IMR-90 (cell line): ENCODE results near the gene RAP2A. TPM values are rescaled to one million over a fixed set of nuclear protein-coding genes. Genes with fewer than 3 reads are reported as not detected.

Experiments used
- ATAC-seq: fragments of 200-7000 bp; cut with Tn5 transposase; 2 replicates; pipeline ENCODE4 v1.9.1; 2020; ENCODE audit warnings: low read depth, mild to moderate bottlenecking, moderate library complexity
- BruUV-seq: library from RNA; stranded (reverse); fragments of 400-500 nt; replicated peaks from 2 replicates; lab custom pipeline; 2021; lab: Mats Ljungman, UMichigan
- CTCF ChIA-PET: fragments of 300-600 bp; formaldehyde crosslinking; extraction: SDS; loops from one replicate; lab custom pipeline; 2021; ENCODE audit warnings: antibody characterized with exemption; lab: Yijun Ruan, JAX
- POLR2A ChIA-PET: fragments of 300-600 bp; sonication (Branson Sonifier 250); formaldehyde crosslinking; loops from one replicate; lab custom pipeline; 2022; ENCODE audit warnings: antibody characterized with exemption; ENCODE audit not compliant: unreplicated experiment; lab: Charles Lee
- DNase-seq: peaks from one replicate; pipeline ENCODE4 v3.0.0; 2013
- H2AFZ ChIP-seq: replicated peaks from 2 replicates; pipeline ENCODE3; 2013; ENCODE audit warnings: low read length, mild to moderate bottlenecking; ENCODE audit not compliant: poor library complexity
- H2AK5ac ChIP-seq: 2 replicates; pipeline ENCODE4 v1.6.1; 2013; ENCODE audit warnings: low read depth, low read length, inconsistent platforms
- H2AK9ac ChIP-seq: replicated peaks from 2 replicates; pipeline ENCODE3; 2013; ENCODE audit warnings: mild to moderate bottlenecking, low read depth, low read length, moderate library complexity; ENCODE audit not compliant: poor library complexity
- H2BK120ac ChIP-seq: 2 replicates; pipeline ENCODE4 v1.6.1; 2013; ENCODE audit warnings: low read depth, low read length, inconsistent platforms
- H2BK15ac ChIP-seq: 3 replicates; pipeline ENCODE4 v1.6.1; 2013; ENCODE audit warnings: low read depth, low read length, inconsistent platforms
- H2BK20ac ChIP-seq: 2 replicates; pipeline ENCODE4 v1.6.1; 2013; ENCODE audit warnings: low read depth, mild to moderate bottlenecking, inconsistent platforms, low read length, moderate library complexity
- H2BK5ac ChIP-seq: 2 replicates; pipeline ENCODE4 v1.6.1; 2013; ENCODE audit warnings: mild to moderate bottlenecking, low read depth, low read length, inconsistent platforms; ENCODE audit not compliant: poor library complexity, severe bottlenecking
- H3K14ac ChIP-seq: replicated peaks from 2 replicates; pipeline ENCODE4 v1.6.1; 2013; ENCODE audit warnings: low read depth, low read length, inconsistent platforms
- H3K18ac ChIP-seq: 2 replicates; pipeline ENCODE4 v1.6.1; 2013; ENCODE audit warnings: low read depth, low read length, control low read depth
- H3K23ac ChIP-seq: 2 replicates; pipeline ENCODE4 v1.6.1; 2013; ENCODE audit warnings: low read depth, low read length, inconsistent platforms
- H3K27ac ChIP-seq: 2 replicates; pipeline ENCODE4 v1.5.1; 2013; ENCODE audit warnings: mild to moderate bottlenecking, control low read depth, low read length; ENCODE audit not compliant: insufficient read depth
- H3K27me3 ChIP-seq: 2 replicates; pipeline ENCODE4 v1.6.1; 2013; ENCODE audit warnings: low read length; ENCODE audit not compliant: control insufficient read depth, insufficient read depth
- H3K36me3 ChIP-seq: 2 replicates; pipeline ENCODE4 v1.6.1; 2013; ENCODE audit warnings: low read length, mixed read lengths; ENCODE audit not compliant: control insufficient read depth, insufficient read depth
- H3K4ac ChIP-seq: 2 replicates; pipeline ENCODE4 v1.6.1; 2013; ENCODE audit warnings: low read depth, low read length, inconsistent platforms
- H3K4me1 ChIP-seq: 2 replicates; pipeline ENCODE4 v1.6.1; 2013; ENCODE audit warnings: low read length, mixed read lengths; ENCODE audit not compliant: control insufficient read depth, insufficient read depth
- H3K4me2 ChIP-seq: 2 replicates; pipeline ENCODE4 v1.6.1; 2013; ENCODE audit warnings: low read depth, mild to moderate bottlenecking, control low read depth, low read length, moderate library complexity
- H3K4me3 ChIP-seq: 2 replicates; pipeline ENCODE4 v1.5.1; 2013; ENCODE audit warnings: low read depth, mild to moderate bottlenecking, control low read depth, low read length, moderate library complexity; ENCODE audit not compliant: insufficient read depth
- H3K56ac ChIP-seq: 2 replicates; pipeline ENCODE4 v1.6.1; 2013; ENCODE audit warnings: low read length, inconsistent platforms; ENCODE audit not compliant: insufficient read depth; ENCODE audit errors: extremely low read depth
- H3K79me1 ChIP-seq, 2 experiments: 2 replicates each; pipeline ENCODE4 v1.6.1; 2013; ENCODE audit warnings: low read length in 2 of 2, inconsistent platforms in 1 of 2, low read depth in 1 of 2
- H3K9ac ChIP-seq: 2 replicates; pipeline ENCODE4 v1.6.1; 2013; ENCODE audit warnings: low read depth, low read length, control low read depth
- H3K9me1 ChIP-seq: 2 replicates; pipeline ENCODE4 v1.6.1; 2013; ENCODE audit warnings: low read length, inconsistent platforms; ENCODE audit not compliant: insufficient read depth
- H3K9me3 ChIP-seq: 2 replicates; pipeline ENCODE4 v1.6.1; 2013; ENCODE audit warnings: low read length; ENCODE audit not compliant: control insufficient read depth, insufficient read depth
- H4K20me1 ChIP-seq: 2 replicates; pipeline ENCODE4 v1.6.1; 2013; ENCODE audit warnings: low read length, inconsistent platforms; ENCODE audit not compliant: insufficient read depth
- H4K5ac ChIP-seq: 2 replicates; pipeline ENCODE4 v1.6.1; 2013; ENCODE audit warnings: mild to moderate bottlenecking, low read depth, low read length, control low read depth
- H4K8ac ChIP-seq, 2 experiments: 2 replicates each; pipeline ENCODE4 v1.6.1; 2013; ENCODE audit warnings: low read depth in 2 of 2, low read length in 2 of 2, control low read depth in 1 of 2, inconsistent platforms in 1 of 2
- H4K91ac ChIP-seq: 2 replicates; pipeline ENCODE4 v1.6.1; 2013; ENCODE audit warnings: low read depth, low read length, inconsistent platforms; ENCODE audit not compliant: insufficient read depth
- BHLHE40 ChIP-seq: fragments of 150-350 bp; IDR thresholded peaks from 2 replicates; pipeline ENCODE4 v1.6.1; 2016; ENCODE audit warnings: mild to moderate bottlenecking, low read depth, low read length
- CEBPB ChIP-seq: IDR thresholded peaks from 2 replicates; pipeline ENCODE4 v1.6.1; 2012; ENCODE audit warnings: low read depth, low read length, improper control_type of control experiment
- CHD1 ChIP-seq: IDR thresholded peaks from 2 replicates; pipeline ENCODE4 v1.6.1; 2012; ENCODE audit warnings: low read depth, low read length, improper control_type of control experiment
- CTCF ChIP-seq: conservative IDR thresholded peaks from 2 replicates; pipeline ENCODE4 v1.5.1; 2012; ENCODE audit warnings: mild to moderate bottlenecking, low read depth, low read length, improper control_type of control experiment
- ELK1 ChIP-seq: fragments of 150-350 bp; IDR thresholded peaks from 2 replicates; pipeline ENCODE4 v1.6.1; 2016; ENCODE audit warnings: low read depth, mild to moderate bottlenecking, low read length, moderate library complexity, borderline replicate concordance
- FOS ChIP-seq: fragments of 150-350 bp; IDR thresholded peaks from 2 replicates; pipeline ENCODE4 v1.6.1; 2016; ENCODE audit warnings: low read depth, low read length
- MAFK ChIP-seq: IDR thresholded peaks from 2 replicates; pipeline ENCODE4 v1.6.1; 2012; ENCODE audit warnings: low read depth, low read length, improper control_type of control experiment
- MAZ ChIP-seq: IDR thresholded peaks from 2 replicates; pipeline ENCODE4 v1.6.1; 2012; ENCODE audit warnings: low read depth, mild to moderate bottlenecking, low read length, improper control_type of control experiment, moderate library complexity, borderline replicate concordance
- MXI1 ChIP-seq: IDR thresholded peaks from 2 replicates; pipeline ENCODE4 v1.6.1; 2012; ENCODE audit warnings: low read depth, mild to moderate bottlenecking, low read length, moderate library complexity, borderline replicate concordance
- NFE2L2 ChIP-seq: fragments of 150-350 bp; IDR thresholded peaks from 2 replicates; pipeline ENCODE4 v1.6.1; 2016; ENCODE audit warnings: low read depth, mild to moderate bottlenecking, low read length
- POLR2A ChIP-seq: IDR thresholded peaks from 2 replicates; pipeline ENCODE4 v1.6.1; 2012; ENCODE audit warnings: mild to moderate bottlenecking, low read depth, low read length
- RAD21 ChIP-seq: IDR thresholded peaks from 2 replicates; pipeline ENCODE4 v1.6.1; 2012; ENCODE audit warnings: low read length, improper control_type of control experiment
- RCOR1 ChIP-seq: IDR thresholded peaks from 2 replicates; pipeline ENCODE4 v1.6.1; 2012; ENCODE audit warnings: mild to moderate bottlenecking, low read length, improper control_type of control experiment; ENCODE audit not compliant: insufficient replicate concordance
- RFX5 ChIP-seq: IDR thresholded peaks from 2 replicates; pipeline ENCODE4 v1.8.0; 2012; ENCODE audit warnings: low read depth, mild to moderate bottlenecking, low read length, moderate library complexity
- SMC3 ChIP-seq: fragments of 150-350 bp; IDR thresholded peaks from 2 replicates; pipeline ENCODE4 v1.6.1; 2016; ENCODE audit warnings: low read depth, mild to moderate bottlenecking, antibody characterized with exemption, low read length, moderate library complexity
- USF2 ChIP-seq: fragments of 150-350 bp; IDR thresholded peaks from 2 replicates; pipeline ENCODE4 v1.6.1; 2017; ENCODE audit warnings: mild to moderate bottlenecking, antibody characterized with exemption, low read length, low read depth
- WGBS, 2 experiments: methylation state at CpG; one replicate each; pipeline versions ENCODE4 v1.1.5 to v1.1.7; 2013; ENCODE audit warnings: missing lambda C conversion rate in 2 of 2; ENCODE audit not compliant: insufficient read length in 1 of 2; ENCODE audit errors: extremely low coverage in 2 of 2; 5-methylcytosine and 5-hydroxymethylcytosine counted together
- dilution Hi-C: fragments of 300-500 bp; cut with HindIII; formaldehyde crosslinking; loops from one replicate; pipeline ENCODE4 v1.14.3; 2018; ENCODE audit warnings: low sequenced_read_pairs; ENCODE audit not compliant: unreplicated experiment
- in situ Hi-C: fragments of 300-500 bp; cut with MboI; formaldehyde crosslinking; loops from 3 replicates; pipeline ENCODE4 v1.14.3; 2019; ENCODE audit warnings: low sequenced_read_pairs, inconsistent platforms, mixed read lengths
- intact Hi-C: fragments of 100-400 bp; cut with micrococcal nuclease; formaldehyde crosslinking; loops from 2 replicates; pipeline ENCODE4 v1.10.0; 2022
- polyA plus RNA-seq, 3 experiments: library from polyadenylated mRNA; depleted of rRNA; stranded (reverse); fragments of >200 nt; gene quantifications; 2 replicates each; pipeline ENCODE4 v1.2.3, GENCODE V29; 2012; ENCODE audit warnings: low replicate concordance in 1 of 3
- total RNA-seq: library from RNA; depleted of rRNA; stranded (reverse); fragments of >200 nt; gene quantifications from 2 replicates; pipeline ENCODE4 v1.2.3, GENCODE V29; 2012

RAP2A gene
- total and polyA plus RNA-seq, 2 of the 4 experiments (the other 2 are of a cell fraction), result 6.4 to 21.0 TPM

GRCh38 chr13:97437729-97438128 is 3.8 kb downstream of the RAP2A start:
- Histone ChIP-seq H3K9me1 (peaks cover 5% of the 10 kb centered on the region; the same call in 1 of the 2 replicates), H3K4ac (no peak overlapping the region), H4K20me1 (peaks cover 13% of the 10 kb centered on the region), H2BK120ac (no peak overlapping the region), H3K23ac (no peak overlapping the region), H3K4me2 (no peak overlapping the region), H2AK9ac (no peak overlapping the region), H3K14ac (no peak overlapping the region), H3K79me1 (peaks cover 19 to 43% of the 10 kb centered on the region in 2 experiments), H3K36me3 (no peaks in the 10 kb centered on the region), H3K9ac (no peak overlapping the region), H3K9me3 (no peaks in the 10 kb centered on the region), H2BK5ac (no peak overlapping the region), H3K27me3 (no peaks in the 10 kb centered on the region), H3K27ac (no peak overlapping the region), H4K8ac (no peak overlapping the region), H4K91ac (no peak overlapping the region), H4K5ac (no peak overlapping the region), H3K18ac (no peak overlapping the region), H3K56ac (no peak overlapping the region), H2AK5ac (no peak overlapping the region), H2AFZ (no peak overlapping the region), H2BK15ac (no peak overlapping the region), H2BK20ac (no peak overlapping the region), H3K4me3 (no peak overlapping the region), H3K4me1 (peaks cover 2% of the 10 kb centered on the region; the same call in 1 of the 2 replicates)
- WGBS, 2 experiments, result no CpG with 5 or more reads among the region's 2 CpGs
- no TSS peak for BruUV-seq
- dilution Hi-C loops (no loop called here), in situ Hi-C loops (no loop called here), intact Hi-C loops (loop anchor here (5.0 to 10.0 kb wide), 2 partner anchors 107 to 220 kb away; no protein-coding TSS in a partner anchor)
- no peak for ATAC-seq
- POLR2A ChIA-PET, result no interaction called here
- CTCF ChIA-PET, result no interaction called here
- TF ChIP-seq RCOR1 (no peak), CHD1 (no peak), SMC3 (no peak), MAFK (no peak), ELK1 (no peak), CEBPB (no peak), FOS (no peak), USF2 (no peak), BHLHE40 (no peak), POLR2A (no peak), RFX5 (no peak), NFE2L2 (no peak), MAZ (no peak), MXI1 (no peak), RAD21 (no peak), CTCF (no peak)
- DNase-seq, result no peak
